HUES6 (cell line): ENCODE measurements around the gene AQP1.

ENCODE experiments used
- H3K27ac ChIP-seq: 2 replicates; pipeline ENCODE4 v1.7.0; 2013; ENCODE audit warnings: low read depth, mild to moderate bottlenecking, low read length, inconsistent platforms
- H3K27me3 ChIP-seq: 2 replicates; pipeline ENCODE4 v1.6.1; 2013; ENCODE audit warnings: low read length; ENCODE audit not compliant: control insufficient read depth, insufficient read depth
- H3K36me3 ChIP-seq: 2 replicates; pipeline ENCODE4 v1.6.1; 2013; ENCODE audit warnings: low read length; ENCODE audit not compliant: control insufficient read depth, insufficient read depth
- H3K4me1 ChIP-seq: 2 replicates; pipeline ENCODE4 v1.6.1; 2013; ENCODE audit warnings: low read length; ENCODE audit not compliant: control insufficient read depth, insufficient read depth
- H3K4me3 ChIP-seq: 2 replicates; pipeline ENCODE4 v1.5.1; 2013; ENCODE audit warnings: low read depth, low read length
- H3K9ac ChIP-seq: one replicate; pipeline ENCODE4 v1.6.1; 2013; ENCODE audit warnings: mild to moderate bottlenecking, low read length
- H3K9me3 ChIP-seq: 2 replicates; pipeline ENCODE4 v1.6.1; 2013; ENCODE audit warnings: low read depth, low read length; ENCODE audit not compliant: control insufficient read depth, insufficient read depth

AQP1 gene

GRCh38 chr7:30907527-30908267 lies 4.0 kb upstream of the AQP1 start:
- Histone ChIP-seq H3K27me3 (no peaks in the 10 kb centered on the region), H3K36me3 (no peaks in the 10 kb centered on the region), H3K4me3 (no peak overlapping the region), H3K4me1 (no peaks in the 10 kb centered on the region), H3K27ac (no peak overlapping the region), H3K9me3 (no peaks in the 10 kb centered on the region), H3K9ac (no peak overlapping the region)

GRCh38 chr7:30908681-30909080 lies 3.0 kb upstream of the AQP1 start:
- Histone ChIP-seq H3K27ac (no peak overlapping the region), H3K36me3 (no peaks in the 10 kb centered on the region), H3K9me3 (no peaks in the 10 kb centered on the region), H3K4me3 (no peak overlapping the region), H3K27me3 (no peaks in the 10 kb centered on the region), H3K4me1 (peaks cover 8% of the 10 kb centered on the region; the same call in 1 of the 2 replicates), H3K9ac (no peak overlapping the region)

- no peak overlapping the region for H3K9ac ChIP-seq
- no peaks in the 10 kb centered on the region for H3K9me3 ChIP-seq
- H3K4me3 ChIP-seq = no peak overlapping the region
- H3K36me3 ChIP-seq = no peaks in the 10 kb centered on the region
- H3K27ac ChIP-seq = no peak overlapping the region
- peaks cover 14% of the 10 kb centered on the region; the same call in 1 of the 2 replicates for H3K4me1 ChIP-seq
- no peaks in the 10 kb centered on the region for H3K27me3 ChIP-seq
Observed at GRCh38 chr7:30909431-30909830, 2.2 kb upstream of the AQP1 start.

GRCh38 chr7:30910411-30911073 lies 1.1 kb upstream of the AQP1 start:
- no peak overlapping the region for H3K27ac ChIP-seq
- H3K4me1 ChIP-seq = peaks cover 22% of the 10 kb centered on the region; the same call in 1 of the 2 replicates
- no peak overlapping the region for H3K4me3 ChIP-seq
- H3K9me3 ChIP-seq = no peaks in the 10 kb centered on the region
- H3K9ac ChIP-seq = no peak overlapping the region
- no peaks in the 10 kb centered on the region for H3K27me3 ChIP-seq
- no peaks in the 10 kb centered on the region for H3K36me3 ChIP-seq

- H3K27ac ChIP-seq = no peak overlapping the region
- H3K36me3 ChIP-seq = no peaks in the 10 kb centered on the region
- no peaks in the 10 kb centered on the region for H3K9me3 ChIP-seq
- no peaks in the 10 kb centered on the region for H3K27me3 ChIP-seq
- no peak overlapping the region for H3K4me3 ChIP-seq
- no peak overlapping the region for H3K9ac ChIP-seq
- peaks cover 24% of the 10 kb centered on the region; the same call in 1 of the 2 replicates for H3K4me1 ChIP-seq
Observed at GRCh38 chr7:30911133-30911532, 520 bp upstream of the AQP1 start.

- no peak overlapping the region for H3K9ac ChIP-seq
- H3K36me3 ChIP-seq = no peaks in the 10 kb centered on the region
- no peaks in the 10 kb centered on the region for H3K27me3 ChIP-seq
- H3K27ac ChIP-seq = no peak overlapping the region
- no peaks in the 10 kb centered on the region for H3K9me3 ChIP-seq
- peaks cover 33% of the 10 kb centered on the region; the same call in 1 of the 2 replicates for H3K4me1 ChIP-seq
- H3K4me3 ChIP-seq = no peak overlapping the region
Observed at GRCh38 chr7:30912021-30912730, 523 bp downstream of the AQP1 start.

- H3K9ac ChIP-seq = no peak overlapping the region
- peaks cover 33% of the 10 kb centered on the region; the same call in 1 of the 2 replicates for H3K4me1 ChIP-seq
- H3K36me3 ChIP-seq = no peaks in the 10 kb centered on the region
- no peak overlapping the region for H3K27ac ChIP-seq
- H3K27me3 ChIP-seq = no peaks in the 10 kb centered on the region
- no peaks in the 10 kb centered on the region for H3K9me3 ChIP-seq
- H3K4me3 ChIP-seq = no peak overlapping the region
Observed at GRCh38 chr7:30912731-30912985, 1.0 kb downstream of the AQP1 start.

- H3K27ac ChIP-seq = no peak overlapping the region
- peaks cover 33% of the 10 kb centered on the region; the same call in 1 of the 2 replicates for H3K4me1 ChIP-seq
Observed at GRCh38 chr7:30912986-30913811, 1.5 kb downstream of the AQP1 start.

GRCh38 chr7:30913821-30914515 lies 2.3 kb downstream of the AQP1 start:
- Histone ChIP-seq H3K4me1 (peaks cover 33% of the 10 kb centered on the region; the same call in 1 of the 2 replicates), H3K27ac (no peak overlapping the region), H3K27me3 (no peaks in the 10 kb centered on the region), H3K4me3 (no peak overlapping the region), H3K36me3 (no peaks in the 10 kb centered on the region), H3K9me3 (no peaks in the 10 kb centered on the region), H3K9ac (no peak overlapping the region)

More at GRCh38 chr7:30912986-30913811, 1.5 kb downstream of the AQP1 start:
- H3K4me3 ChIP-seq = no peak overlapping the region
- no peaks in the 10 kb centered on the region for H3K36me3 ChIP-seq
- H3K9ac ChIP-seq = no peak overlapping the region
- H3K27me3 ChIP-seq = no peaks in the 10 kb centered on the region
- no peaks in the 10 kb centered on the region for H3K9me3 ChIP-seq

GRCh38 chr7:30914596-30914995 lies 2.9 kb downstream of the AQP1 start:
- Histone ChIP-seq H3K27ac (no peak overlapping the region), H3K36me3 (no peaks in the 10 kb centered on the region), H3K27me3 (no peaks in the 10 kb centered on the region), H3K9ac (no peak overlapping the region), H3K9me3 (no peaks in the 10 kb centered on the region), H3K4me3 (no peak overlapping the region), H3K4me1 (peaks cover 33% of the 10 kb centered on the region; the same call in 1 of the 2 replicates)
